HG03095 (cell line): Measurements from ENCODE around the gene SLC5A11.
"Not testable (repeated sequence)": the region's sequence is repeated elsewhere in the genome, so short reads cannot be mapped to it uniquely, and the experiment has no call there.

Experiments
- ATAC-seq: cut with Tn5 transposase; IDR thresholded peaks from one replicate; pipeline ENCODE4 v1.9.1; 2021; ENCODE audit warnings: moderate library complexity; ENCODE audit not compliant: unreplicated experiment

SLC5A11 gene

GRCh38 chr16:24845726-24846547 lies at the start of gene SLC5A11:
SLC5A11 (plus strand) TSS chr16:24845963; CDS start chr16:24858644, 12,681 bp downstream.
- ATAC-seq: no peak

GRCh38 chr16:24800586-24800985 lies 45.2 kb upstream of the SLC5A11 start:
- ATAC-seq: no peak

- ATAC-seq: no peak
Measured at GRCh38 chr16:24801761-24802302, 43.9 kb upstream of the SLC5A11 start.

- ATAC-seq: no peak
Measured at GRCh38 chr16:24805484-24805883, 40.3 kb upstream of the SLC5A11 start.

GRCh38 chr16:24807301-24807700 lies 38.5 kb upstream of the SLC5A11 start:
- ATAC-seq: no peak

- no peak for ATAC-seq
Measured at GRCh38 chr16:24810951-24811843, 34.6 kb upstream of the SLC5A11 start.

- ATAC-seq: not testable (repeated sequence)
Measured at GRCh38 chr16:24812813-24813212, 33.0 kb upstream of the SLC5A11 start.

GRCh38 chr16:24815021-24815420 lies 30.7 kb upstream of the SLC5A11 start:
- no peak for ATAC-seq

GRCh38 chr16:24816688-24817087 lies 29.1 kb upstream of the SLC5A11 start:
- ATAC-seq: no peak

- ATAC-seq: no peak
Measured at GRCh38 chr16:24819462-24820040, 26.2 kb upstream of the SLC5A11 start.

GRCh38 chr16:24820522-24820921 lies 25.2 kb upstream of the SLC5A11 start:
- no peak for ATAC-seq

GRCh38 chr16:24821129-24821528 lies 24.6 kb upstream of the SLC5A11 start:
- ATAC-seq: no peak

- no peak for ATAC-seq
Measured at GRCh38 chr16:24822542-24822941, 23.2 kb upstream of the SLC5A11 start.

- no peak for ATAC-seq
Measured at GRCh38 chr16:24822974-24823373, 22.8 kb upstream of the SLC5A11 start.

GRCh38 chr16:24825696-24826095 lies 20.1 kb upstream of the SLC5A11 start:
- ATAC-seq: no peak

- ATAC-seq: no peak
Measured at GRCh38 chr16:24826096-24826690, 19.6 kb upstream of the SLC5A11 start.

GRCh38 chr16:24826817-24827566 lies 18.8 kb upstream of the SLC5A11 start:
- ATAC-seq: no peak

GRCh38 chr16:24829153-24829552 lies 16.6 kb upstream of the SLC5A11 start:
- ATAC-seq: no peak

GRCh38 chr16:24833352-24833751 lies 12.4 kb upstream of the SLC5A11 start:
- ATAC-seq: no peak
